HepG2 (cell line): Measurements from ENCODE around the gene CLTA. TPM values are rescaled to one million over a fixed set of nuclear protein-coding genes. Genes with fewer than 3 reads are reported as not detected.

Experiments
- ARNT2 ChIP-seq: sonication (generic); formaldehyde crosslinking; IDR thresholded peaks from 2 replicates; pipeline ENCODE4 v1.8.0; 2022; ENCODE audit warnings: mild to moderate bottlenecking, low read depth, missing genetic modification reagents, moderate library complexity
- CEBPB ChIP-seq: IDR thresholded peaks from 2 replicates; pipeline ENCODE4 v1.6.1; 2011; ENCODE audit warnings: low read depth, low read length, improper control_type of control experiment, borderline replicate concordance
- ELF4 ChIP-seq: sonication (generic); formaldehyde crosslinking; IDR thresholded peaks from 2 replicates; pipeline ENCODE4 v1.5.0; 2020; ENCODE audit warnings: missing genetic modification reagents, mild to moderate bottlenecking, moderate library complexity, borderline replicate concordance
- ETV6 ChIP-seq: sonication (generic); formaldehyde crosslinking; conservative IDR thresholded peaks from 2 replicates; pipeline ENCODE4 v1.4.0; 2020; ENCODE audit warnings: missing genetic modification reagents
- LCORL ChIP-seq, 2 experiments: fragments of 450-650 bp in 1 of 2; sonication (generic) in 1 of 2; formaldehyde crosslinking in 1 of 2; IDR thresholded peaks; 2 replicates each; pipeline versions ENCODE4 v1.5.0 to v1.6.1; 2017 to 2020; ENCODE audit warnings: antibody characterized with exemption in 1 of 2, missing genetic modification reagents in 1 of 2
- NFRKB ChIP-seq: fragments of 450-650 bp; IDR thresholded peaks from 2 replicates; pipeline ENCODE4 v1.6.1; 2017
- PAF1 ChIP-seq: IDR thresholded peaks from 2 replicates; pipeline ENCODE4 v1.6.1; 2016; ENCODE audit warnings: missing genetic modification reagents, missing compliant biosample characterization
- PAX8 ChIP-seq: sonication (generic); formaldehyde crosslinking; IDR thresholded peaks from 2 replicates; pipeline ENCODE4 v1.8.0; 2022; ENCODE audit warnings: mild to moderate bottlenecking, missing genetic modification reagents, borderline replicate concordance
- PAXIP1 ChIP-seq: sonication (generic); formaldehyde crosslinking; conservative IDR thresholded peaks from 2 replicates; pipeline ENCODE4 v1.4.0; 2020; ENCODE audit warnings: mild to moderate bottlenecking, missing genetic modification reagents, moderate library complexity
- PHF21A ChIP-seq: sonication (generic); formaldehyde crosslinking; IDR thresholded peaks from 2 replicates; pipeline ENCODE4 v1.5.0; 2020; ENCODE audit warnings: mild to moderate bottlenecking, missing genetic modification reagents
- PPARG ChIP-seq: conservative IDR thresholded peaks from 2 replicates; pipeline ENCODE4 v1.6.1; 2016; ENCODE audit warnings: missing biosample characterization, missing genetic modification reagents
- SIX1 ChIP-seq: sonication (generic); formaldehyde crosslinking; IDR thresholded peaks from 2 replicates; pipeline ENCODE4 v1.4.0; 2020; ENCODE audit warnings: missing genetic modification reagents, borderline replicate concordance
- SMC3 ChIP-seq: IDR thresholded peaks from 2 replicates; pipeline ENCODE4 v1.6.1; 2011; ENCODE audit warnings: low read length, improper control_type of control experiment
- TCF7 ChIP-seq: sonication (generic); IDR thresholded peaks from 2 replicates; pipeline ENCODE4 v1.6.1; 2016; ENCODE audit warnings: antibody characterized with exemption, low read depth
- TFAP4 ChIP-seq: sonication (generic); IDR thresholded peaks from 2 replicates; pipeline ENCODE4 v1.6.1; 2016; ENCODE audit warnings: low read depth, borderline replicate concordance
- THAP8 ChIP-seq: sonication (generic); formaldehyde crosslinking; IDR thresholded peaks from 2 replicates; pipeline ENCODE4 v1.5.1; 2020; ENCODE audit warnings: missing genetic modification reagents, mild to moderate bottlenecking, borderline replicate concordance
- TSC22D2 ChIP-seq: sonication (generic); formaldehyde crosslinking; IDR thresholded peaks from 2 replicates; pipeline ENCODE4 v1.5.1; 2020; ENCODE audit warnings: missing genetic modification reagents, mild to moderate bottlenecking, borderline replicate concordance
- U2AF1 ChIP-seq: fragments of 200-400 bp; formaldehyde crosslinking; optimal IDR thresholded peaks from 2 replicates; pipeline ENCODE3; 2017; ENCODE audit warnings: mild to moderate bottlenecking, low read depth, low read length
- ZNF12 ChIP-seq: sonication (generic); formaldehyde crosslinking; IDR thresholded peaks from 2 replicates; pipeline ENCODE4 v1.5.0; 2020; ENCODE audit warnings: missing genetic modification reagents
- ZNF205 ChIP-seq: IDR thresholded peaks from 2 replicates; pipeline ENCODE4 v1.6.1; 2018; ENCODE audit warnings: missing biosample characterization, missing genetic modification reagents
- ZNF709 ChIP-seq: sonication (generic); formaldehyde crosslinking; IDR thresholded peaks from 2 replicates; pipeline ENCODE4 v1.5.0; 2020; ENCODE audit warnings: mild to moderate bottlenecking, missing genetic modification reagents
- ZSCAN31 ChIP-seq: sonication (generic); formaldehyde crosslinking; IDR thresholded peaks from 2 replicates; pipeline ENCODE4 v1.5.0; 2020; ENCODE audit warnings: low read depth, mild to moderate bottlenecking, missing genetic modification reagents
- polyA plus RNA-seq, 8 experiments: library from polyadenylated mRNA; depleted of rRNA in 3 of 8; stranded (reverse) in 7 of 8; unstranded in 1 of 8; fragments of >200 nt; fragmentation: Illumina TruSeq in 4 of 8; extraction: Trizol in 4 of 8; gene quantifications; 2 replicates each; pipeline versions ENCODE4 v1.2.1 to v1.2.3, GENCODE V29; 2011 to 2016; ENCODE audit warnings: low read depth in 4 of 8, missing spikeins in 1 of 8, mixed read lengths in 1 of 8; ENCODE audit not compliant: insufficient read depth in 1 of 8
- total RNA-seq, 5 experiments: library from RNA; depleted of rRNA; stranded (reverse); fragments of >200 nt; fragmentation: Illumina TruSeq; extraction: Trizol; gene quantifications; 2 replicates each; pipeline ENCODE4 v1.2.3, GENCODE V29; 2016; ENCODE audit warnings: low read depth in 1 of 5
- TF ChIP-seq, protein P1 (sequence below): sonication (generic); formaldehyde crosslinking; conservative IDR thresholded peaks from 2 replicates; pipeline ENCODE4 v1.8.0; 2022; ENCODE audit warnings: low read depth, missing genetic modification reagents
- TF ChIP-seq, protein P2 (sequence below): sonication (generic); formaldehyde crosslinking; IDR thresholded peaks from 2 replicates; pipeline ENCODE4 v1.8.0; 2022; ENCODE audit warnings: missing genetic modification reagents, mild to moderate bottlenecking, borderline replicate concordance

The CLTA gene
- total and polyA plus RNA-seq, 2 of the 13 experiments (the other 11 are each of a cell fraction or from before 2014, with no cell fraction given): 143 to 222 TPM

DNA sequence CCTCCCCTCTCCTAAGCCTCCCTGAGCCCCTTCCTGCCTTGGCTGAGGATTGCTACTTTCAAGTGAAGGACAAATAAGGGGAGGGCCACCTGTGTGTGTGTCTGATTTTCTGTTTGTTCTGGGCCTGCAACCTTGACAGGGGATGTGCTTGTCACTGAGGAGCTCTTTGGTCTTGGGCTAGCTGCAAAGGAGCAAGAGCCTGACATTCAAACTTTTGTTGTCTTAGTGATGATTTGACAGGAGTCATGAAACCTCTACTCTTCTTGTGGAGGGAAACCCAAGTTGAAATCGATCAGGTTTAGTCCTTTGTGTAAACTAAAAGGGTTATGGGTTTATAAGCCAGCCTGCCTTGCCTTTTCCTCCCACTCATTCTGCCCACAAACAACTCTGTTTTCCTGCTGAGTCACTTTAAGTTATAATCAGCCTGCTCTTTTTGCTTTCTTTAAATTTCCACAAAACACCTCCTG lies 16.9 kb downstream of the CLTA start (continued):
- TF ChIP-seq PAXIP1 (CRISPR knock-in tag) (peak; percentile 77), NFRKB (no peak), PHF21A (CRISPR knock-in tag) (peak; percentile 61; the same call in 1 of the 2 replicates), THAP8 (CRISPR knock-in tag) (no peak), ETV6 (no peak), CEBPB (no peak), ZNF12 (CRISPR knock-in tag) (peak; percentile 98), U2AF1 (no peak), PAX8 (CRISPR knock-in tag) (no peak), PPARG (0 out of 2 replicates have a peak, but pooled peaks have one; percentile 25), ZNF709 (CRISPR knock-in tag) (no peak), TSC22D2 (CRISPR knock-in tag) (no peak), ZNF205 (CRISPR knock-in tag) (0 out of 2 replicates have a peak, but pooled peaks have one; percentile 34), SMC3 (no peak), TFAP4 (no peak), ZSCAN31 (no peak), TCF7 (no peak), ELF4 (CRISPR knock-in tag) (no peak), LCORL (IDR thresholded peaks at IDR 0.05) (no peak), LCORL (CRISPR knock-in tag; IDR thresholded peaks at IDR 0.05) (no peak), SIX1 (CRISPR knock-in tag) (peak; percentile 56; the same call in 1 of the 2 replicates), ARNT2 (CRISPR knock-in tag) (no peak), PAF1 (no peak)
- TF ChIP-seq, protein P1, sequence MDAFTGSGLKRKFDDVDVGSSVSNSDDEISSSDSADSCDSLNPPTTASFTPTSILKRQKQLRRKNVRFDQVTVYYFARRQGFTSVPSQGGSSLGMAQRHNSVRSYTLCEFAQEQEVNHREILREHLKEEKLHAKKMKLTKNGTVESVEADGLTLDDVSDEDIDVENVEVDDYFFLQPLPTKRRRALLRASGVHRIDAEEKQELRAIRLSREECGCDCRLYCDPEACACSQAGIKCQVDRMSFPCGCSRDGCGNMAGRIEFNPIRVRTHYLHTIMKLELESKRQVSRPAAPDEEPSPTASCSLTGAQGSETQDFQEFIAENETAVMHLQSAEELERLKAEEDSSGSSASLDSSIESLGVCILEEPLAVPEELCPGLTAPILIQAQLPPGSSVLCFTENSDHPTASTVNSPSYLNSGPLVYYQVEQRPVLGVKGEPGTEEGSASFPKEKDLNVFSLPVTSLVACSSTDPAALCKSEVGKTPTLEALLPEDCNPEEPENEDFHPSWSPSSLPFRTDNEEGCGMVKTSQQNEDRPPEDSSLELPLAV: no peak
- TF ChIP-seq, protein P2, sequence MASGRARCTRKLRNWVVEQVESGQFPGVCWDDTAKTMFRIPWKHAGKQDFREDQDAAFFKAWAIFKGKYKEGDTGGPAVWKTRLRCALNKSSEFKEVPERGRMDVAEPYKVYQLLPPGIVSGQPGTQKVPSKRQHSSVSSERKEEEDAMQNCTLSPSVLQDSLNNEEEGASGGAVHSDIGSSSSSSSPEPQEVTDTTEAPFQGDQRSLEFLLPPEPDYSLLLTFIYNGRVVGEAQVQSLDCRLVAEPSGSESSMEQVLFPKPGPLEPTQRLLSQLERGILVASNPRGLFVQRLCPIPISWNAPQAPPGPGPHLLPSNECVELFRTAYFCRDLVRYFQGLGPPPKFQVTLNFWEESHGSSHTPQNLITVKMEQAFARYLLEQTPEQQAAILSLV (CRISPR knock-in tag): no peak
